HepG2 (cell line): Measurements from ENCODE around the gene SMURF2. TPM values are rescaled to one million over a fixed set of nuclear protein-coding genes. Genes with fewer than 3 reads are reported as not detected.

ENCODE experiments used
- MIXL1 ChIP-seq: IDR thresholded peaks from 2 replicates; pipeline ENCODE4 v1.6.1; 2016
- PCBP1 ChIP-seq: fragments of 200-400 bp; formaldehyde crosslinking; IDR thresholded peaks from 2 replicates; pipeline ENCODE4 v1.6.1; 2017; ENCODE audit warnings: mild to moderate bottlenecking, low read depth, low read length, borderline replicate concordance
- RELA ChIP-seq: sonication (generic); formaldehyde crosslinking; IDR thresholded peaks from 2 replicates; pipeline ENCODE4 v1.4.0; 2020; ENCODE audit warnings: missing genetic modification reagents
- ZBTB4 ChIP-seq: sonication (generic); formaldehyde crosslinking; IDR thresholded peaks from 2 replicates; pipeline ENCODE4 v1.4.0; 2020; ENCODE audit warnings: missing genetic modification reagents, mild to moderate bottlenecking, borderline replicate concordance
- ZKSCAN5 ChIP-seq: sonication (generic); formaldehyde crosslinking; IDR thresholded peaks from 2 replicates; pipeline ENCODE4 v1.5.1; 2020; ENCODE audit warnings: mild to moderate bottlenecking, missing genetic modification reagents
- ZNF142 ChIP-seq: sonication (generic); formaldehyde crosslinking; IDR thresholded peaks from 2 replicates; pipeline ENCODE4 v1.4.0; 2020; ENCODE audit warnings: missing genetic modification reagents
- polyA plus RNA-seq, 8 experiments: library from polyadenylated mRNA; depleted of rRNA in 3 of 8; stranded (reverse) in 7 of 8; unstranded in 1 of 8; fragments of >200 nt; fragmentation: Illumina TruSeq in 4 of 8; extraction: Trizol in 4 of 8; gene quantifications; 2 replicates each; pipeline versions ENCODE4 v1.2.1 to v1.2.3, GENCODE V29; 2011 to 2016; ENCODE audit warnings: low read depth in 4 of 8, missing spikeins in 1 of 8, mixed read lengths in 1 of 8; ENCODE audit not compliant: insufficient read depth in 1 of 8
- total RNA-seq, 5 experiments: library from RNA; depleted of rRNA; stranded (reverse); fragments of >200 nt; fragmentation: Illumina TruSeq; extraction: Trizol; gene quantifications; 2 replicates each; pipeline ENCODE4 v1.2.3, GENCODE V29; 2016; ENCODE audit warnings: low read depth in 1 of 5

Gene SMURF2
- total and polyA plus RNA-seq, 2 of the 13 experiments (the other 11 are each of a cell fraction or from before 2014, with no cell fraction given), result 14.9 to 24.3 TPM

- TF ChIP-seq ZBTB4 (CRISPR knock-in tag) (no peak), PCBP1 (no peak), ZKSCAN5 (CRISPR knock-in tag) (no peak), RELA (CRISPR knock-in tag) (no peak), MIXL1 (CRISPR knock-in tag) (no peak), ZNF142 (CRISPR knock-in tag) (no peak)
- TF ChIP-seq, all 625 proteins: peak for 0
These were observed 152.9 kb downstream of the SMURF2 start (continued) for GRCh38 chr17:64509179-64509578.
